Hepatocyte (in vitro differentiated cells): Measurements from ENCODE around the gene SYTL5.

Experiments
- EZH2 ChIP-seq: fragments of 200-600 bp; sonication (generic); IDR thresholded peaks from 2 replicates; pipeline ENCODE4 v1.6.1; 2016; ENCODE audit warnings: antibody characterized with exemption, mild to moderate bottlenecking, borderline replicate concordance
- EZH2phosphoT487 ChIP-seq: fragments of 200-600 bp; sonication (generic); IDR thresholded peaks from one replicate; pipeline ENCODE4 v1.6.1; 2018; ENCODE audit warnings: antibody characterized with exemption, mild to moderate bottlenecking, low read depth, moderate library complexity; ENCODE audit not compliant: unreplicated experiment, severe bottlenecking
- TF ChIP-seq, protein P1 (sequence below): fragments of 200-600 bp; sonication (generic); IDR thresholded peaks from 2 replicates; pipeline ENCODE4 v1.5.1; 2016; ENCODE audit warnings: antibody characterized with exemption, mild to moderate bottlenecking; ENCODE audit not compliant: poor library complexity

DNA sequence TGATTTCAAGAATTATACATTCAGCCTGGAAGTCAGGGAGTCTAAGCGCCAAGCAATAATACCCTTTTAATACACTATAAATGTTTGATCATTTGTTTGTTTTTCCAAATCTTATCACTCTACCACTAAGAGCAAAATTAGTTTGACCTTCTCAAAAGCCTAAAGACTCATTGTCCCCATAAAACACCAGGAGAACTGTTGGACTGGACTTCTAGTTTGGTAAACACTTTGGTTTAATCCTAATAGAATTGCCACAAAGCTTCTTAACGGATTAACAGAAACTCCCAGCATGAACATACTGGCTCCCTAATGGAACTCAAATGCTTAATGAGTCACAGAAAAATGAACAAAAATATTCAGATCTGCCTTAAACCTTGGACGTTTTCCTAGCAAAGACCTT, 34.9 kb downstream of the SYTL5 start:
- TF ChIP-seq, protein P1, sequence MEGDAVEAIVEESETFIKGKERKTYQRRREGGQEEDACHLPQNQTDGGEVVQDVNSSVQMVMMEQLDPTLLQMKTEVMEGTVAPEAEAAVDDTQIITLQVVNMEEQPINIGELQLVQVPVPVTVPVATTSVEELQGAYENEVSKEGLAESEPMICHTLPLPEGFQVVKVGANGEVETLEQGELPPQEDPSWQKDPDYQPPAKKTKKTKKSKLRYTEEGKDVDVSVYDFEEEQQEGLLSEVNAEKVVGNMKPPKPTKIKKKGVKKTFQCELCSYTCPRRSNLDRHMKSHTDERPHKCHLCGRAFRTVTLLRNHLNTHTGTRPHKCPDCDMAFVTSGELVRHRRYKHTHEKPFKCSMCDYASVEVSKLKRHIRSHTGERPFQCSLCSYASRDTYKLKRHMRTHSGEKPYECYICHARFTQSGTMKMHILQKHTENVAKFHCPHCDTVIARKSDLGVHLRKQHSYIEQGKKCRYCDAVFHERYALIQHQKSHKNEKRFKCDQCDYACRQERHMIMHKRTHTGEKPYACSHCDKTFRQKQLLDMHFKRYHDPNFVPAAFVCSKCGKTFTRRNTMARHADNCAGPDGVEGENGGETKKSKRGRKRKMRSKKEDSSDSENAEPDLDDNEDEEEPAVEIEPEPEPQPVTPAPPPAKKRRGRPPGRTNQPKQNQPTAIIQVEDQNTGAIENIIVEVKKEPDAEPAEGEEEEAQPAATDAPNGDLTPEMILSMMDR: no peak
- TF ChIP-seq EZH2 (no peak), EZH2phosphoT487 (no peak)
